GM19455 (cell line): Measurements from ENCODE around the gene PKD1L1.
"Not testable (repeated sequence)": the region's sequence is repeated elsewhere in the genome, so short reads cannot be mapped to it uniquely, and the experiment has no call there.

Experiments
- ATAC-seq: cut with Tn5 transposase; IDR thresholded peaks from one replicate; pipeline ENCODE4 v1.9.1; 2021; ENCODE audit not compliant: unreplicated experiment

The PKD1L1 gene

DNA sequence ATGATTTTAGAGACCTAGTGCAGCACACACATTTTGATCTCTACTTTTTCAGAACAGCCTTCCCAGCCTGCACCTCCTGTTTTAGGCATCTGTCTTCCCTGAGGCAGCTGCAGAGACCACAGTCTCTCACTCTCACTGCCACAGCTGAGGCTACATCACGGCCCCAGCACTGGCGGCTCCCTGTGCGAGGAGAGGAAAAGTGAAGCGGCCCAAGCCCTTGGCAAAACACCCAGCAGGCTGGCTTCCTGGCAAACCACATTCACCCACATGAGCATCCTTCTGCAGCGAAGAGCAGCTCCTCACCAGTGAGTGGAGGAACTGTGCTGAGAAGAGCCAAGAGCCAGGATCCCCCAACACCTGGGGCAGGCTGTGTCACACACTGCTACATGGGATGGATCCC lies 17.2 kb upstream of the PKD1L1 start:
- ATAC-seq: no peak

DNA sequence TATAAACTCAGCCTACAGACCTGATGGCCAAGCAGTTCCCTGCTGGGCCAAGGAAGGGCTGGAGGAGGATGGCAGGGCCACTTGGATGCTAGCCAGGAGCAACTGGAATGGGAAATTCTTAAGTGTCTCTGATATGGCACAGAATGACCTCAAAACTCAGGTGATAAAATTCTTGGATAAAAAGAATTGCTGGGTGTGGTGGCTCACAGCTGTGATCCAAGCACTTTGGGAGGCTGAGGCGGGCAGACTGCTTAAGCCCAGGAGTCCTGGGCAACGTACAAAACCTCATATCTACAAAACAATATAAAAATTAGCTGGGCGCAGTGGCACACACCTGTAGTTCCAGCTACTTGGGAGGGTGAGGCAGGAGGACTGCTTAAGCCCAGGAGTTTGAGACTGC lies 14.0 kb upstream of the PKD1L1 start:
- ATAC-seq: no peak

DNA sequence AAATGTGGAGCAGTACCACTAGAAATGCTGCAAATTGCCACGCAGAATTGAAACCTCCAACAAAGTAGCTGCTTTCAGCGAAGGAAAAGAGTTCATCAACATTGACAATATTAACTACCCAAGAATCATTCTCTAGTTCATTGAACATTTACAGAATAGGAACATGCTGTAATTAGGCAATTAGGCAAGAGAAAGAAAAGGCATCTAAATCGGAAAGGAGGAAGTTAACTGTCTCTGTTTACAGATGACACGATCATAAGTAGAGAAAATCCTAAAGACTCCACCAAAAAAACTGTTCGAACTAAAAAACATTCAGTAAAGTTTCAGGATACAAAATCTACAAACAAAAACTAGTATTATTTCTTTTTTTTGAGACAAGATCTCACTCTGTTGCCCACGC lies 8.9 kb upstream of the PKD1L1 start:
- ATAC-seq: no peak

DNA sequence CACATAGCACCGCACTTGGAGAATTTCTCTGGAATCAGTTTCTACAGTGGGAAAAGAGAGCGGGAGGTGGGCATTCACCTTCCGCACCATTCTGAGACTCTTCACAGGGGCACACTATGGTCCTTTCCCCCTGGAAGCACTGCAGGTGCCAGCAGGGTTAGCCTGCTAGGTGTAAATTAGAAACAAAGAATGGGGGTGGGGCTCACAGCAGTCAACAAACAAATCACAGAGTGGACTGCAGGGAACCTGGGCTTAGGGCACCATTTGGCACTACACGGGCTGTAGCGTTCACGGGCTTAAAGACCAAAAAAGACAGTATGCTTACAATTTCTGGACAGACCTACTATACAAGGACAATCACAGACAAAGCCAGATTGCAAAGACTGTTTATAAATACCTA lies 8.0 kb upstream of the PKD1L1 start:
- no peak for ATAC-seq

DNA sequence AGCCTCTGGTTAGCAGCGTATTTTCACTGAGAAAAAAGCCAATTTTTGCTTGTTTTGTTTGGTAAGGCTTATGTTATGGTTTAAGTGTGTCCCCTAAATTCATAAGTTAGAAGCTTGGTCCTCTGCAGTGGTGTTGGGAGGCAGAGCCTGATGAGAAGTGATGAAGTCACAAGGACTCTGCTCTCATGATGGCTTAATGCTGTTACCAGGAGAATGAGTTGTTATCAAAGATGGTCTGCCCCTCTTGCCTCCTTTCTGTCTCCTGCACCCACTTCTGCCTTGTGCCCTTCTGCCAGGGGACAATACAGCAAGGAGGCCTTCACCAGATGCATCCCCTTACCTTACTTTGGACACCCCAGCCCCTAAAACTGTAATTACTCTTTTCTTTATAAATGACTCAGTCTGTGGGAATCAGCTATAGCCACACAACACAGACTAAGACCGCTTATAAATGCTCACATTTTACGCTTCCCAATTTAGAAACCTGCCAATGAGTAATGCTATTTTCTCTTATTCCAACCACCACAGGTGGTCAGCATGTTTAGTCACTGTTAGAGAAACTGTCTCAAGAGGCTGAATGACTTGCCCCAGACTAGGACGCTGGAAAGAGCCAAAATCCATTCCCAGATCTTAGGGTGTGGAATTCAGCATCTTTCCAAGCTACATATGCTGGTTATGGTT lies 6.1 kb upstream of the PKD1L1 start:
- peak; percentile 26 for ATAC-seq

DNA sequence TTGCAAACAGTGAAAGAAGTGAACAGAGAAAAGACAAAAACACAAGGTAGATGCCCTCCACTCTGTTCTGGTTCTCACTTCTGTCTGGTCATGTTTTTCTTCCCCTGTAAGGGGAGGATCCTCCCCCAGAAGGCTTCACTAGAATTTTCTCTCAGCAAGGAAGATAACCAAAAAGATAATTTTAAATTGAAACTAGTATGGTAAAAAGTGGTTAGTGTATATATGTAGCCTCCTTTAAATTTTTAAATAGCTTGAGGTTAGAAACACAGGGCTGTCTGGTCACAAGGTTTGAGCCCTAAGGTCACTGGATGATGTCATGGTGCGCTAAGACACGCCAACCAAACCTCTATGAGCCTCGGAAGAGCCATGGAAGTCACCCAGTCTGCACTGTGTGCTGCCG lies 5.6 kb upstream of the PKD1L1 start:
- peak; percentile 52 for ATAC-seq

DNA sequence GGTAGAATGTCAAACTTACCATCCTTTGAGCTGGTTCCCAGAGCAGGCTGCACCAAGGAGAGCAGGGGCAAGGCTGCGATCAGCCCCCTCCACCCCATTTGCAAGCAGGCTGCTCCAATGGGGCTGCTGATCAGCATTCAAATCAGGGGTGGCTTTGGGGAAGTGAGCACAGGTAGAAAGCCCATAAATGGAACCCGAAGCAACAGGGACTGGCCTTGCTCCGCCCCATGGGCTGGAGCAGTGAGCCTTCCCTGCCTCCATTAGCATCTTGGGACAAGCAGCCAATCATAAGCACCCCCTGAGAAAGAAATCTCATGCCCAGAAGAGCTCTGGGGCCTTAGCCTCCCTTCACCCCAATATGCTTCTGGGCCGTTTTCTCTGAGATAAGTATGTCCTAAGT lies 4.0 kb upstream of the PKD1L1 start:
- no peak for ATAC-seq

DNA sequence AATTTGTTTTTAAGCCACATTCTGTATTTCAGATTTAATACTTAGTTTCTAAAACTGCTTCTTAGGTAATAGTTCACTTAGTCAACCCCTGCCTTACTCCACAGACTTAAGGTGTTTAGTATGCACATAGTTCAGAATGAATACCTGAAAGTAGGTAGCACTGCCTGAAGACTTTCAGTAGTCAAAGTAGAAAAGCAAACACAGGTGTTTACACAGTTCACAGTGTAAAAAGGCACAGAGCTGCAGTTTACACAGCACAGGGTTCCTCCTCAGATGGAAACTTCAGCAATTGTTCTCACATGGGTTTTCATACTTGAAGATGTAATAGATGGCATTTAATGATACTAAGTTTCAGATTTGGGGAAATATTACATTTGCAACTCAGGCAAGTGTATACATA lies 3.1 kb upstream of the PKD1L1 start:
- ATAC-seq: no peak

DNA sequence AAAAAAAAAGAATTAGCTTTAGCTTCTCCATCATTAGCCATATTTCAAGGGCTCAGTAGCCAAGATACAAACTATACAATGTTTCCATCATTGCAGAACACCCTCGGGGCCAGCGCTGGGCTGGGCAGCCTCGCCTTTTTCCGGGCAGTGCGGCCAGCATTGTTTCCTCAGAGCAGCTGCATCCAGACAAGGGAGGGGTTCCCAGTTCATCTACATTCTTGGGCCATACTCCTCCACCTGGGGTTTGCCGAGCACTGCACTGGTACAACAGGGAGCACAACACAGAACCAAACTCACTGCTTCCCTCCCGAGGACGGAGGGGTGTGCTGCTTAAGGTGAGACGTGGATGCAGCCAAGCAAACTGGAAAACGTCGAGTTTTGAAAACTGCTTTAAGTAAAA lies 2.4 kb upstream of the PKD1L1 start:
- no peak for ATAC-seq

DNA sequence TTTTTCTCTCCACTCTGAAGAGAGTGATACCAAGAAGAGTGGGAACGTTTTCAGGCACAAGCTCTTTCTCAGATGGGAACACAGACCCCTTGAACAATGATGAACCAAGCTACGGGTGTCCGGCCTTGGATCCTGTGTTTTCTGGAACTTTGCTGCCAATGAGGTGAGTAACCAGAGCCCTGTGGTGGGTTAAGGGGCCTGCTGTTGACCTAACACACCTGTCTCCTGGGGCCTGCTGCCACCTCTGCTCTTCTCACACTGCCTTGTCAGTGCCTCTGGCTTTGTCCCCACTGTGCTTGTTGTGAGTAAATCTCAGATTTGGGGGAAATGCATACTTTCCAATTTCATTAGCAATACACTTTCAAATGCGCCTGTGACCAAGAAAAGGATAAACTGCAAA lies 1.4 kb upstream of the PKD1L1 start:
- ATAC-seq: no peak

DNA sequence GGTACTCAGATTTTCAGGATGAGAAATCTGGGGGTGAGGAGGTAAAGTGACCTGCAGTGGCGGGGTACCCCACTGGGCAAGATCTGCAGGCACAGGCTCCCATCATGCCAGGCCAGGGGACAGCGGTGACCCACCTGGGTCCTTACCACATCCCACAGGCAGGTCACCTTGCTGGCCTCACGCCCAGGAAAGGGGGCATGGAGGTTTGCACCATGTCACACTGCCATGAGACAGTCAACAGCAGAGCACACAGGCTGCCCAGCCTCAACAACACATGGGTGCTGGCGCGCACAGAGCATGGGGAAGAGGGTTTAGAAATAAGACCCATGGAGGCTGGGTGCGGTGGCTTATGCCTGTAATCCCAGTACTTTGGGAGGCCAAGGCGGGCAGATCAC lies 914 bp downstream of the PKD1L1 start:
- ATAC-seq: no peak

DNA sequence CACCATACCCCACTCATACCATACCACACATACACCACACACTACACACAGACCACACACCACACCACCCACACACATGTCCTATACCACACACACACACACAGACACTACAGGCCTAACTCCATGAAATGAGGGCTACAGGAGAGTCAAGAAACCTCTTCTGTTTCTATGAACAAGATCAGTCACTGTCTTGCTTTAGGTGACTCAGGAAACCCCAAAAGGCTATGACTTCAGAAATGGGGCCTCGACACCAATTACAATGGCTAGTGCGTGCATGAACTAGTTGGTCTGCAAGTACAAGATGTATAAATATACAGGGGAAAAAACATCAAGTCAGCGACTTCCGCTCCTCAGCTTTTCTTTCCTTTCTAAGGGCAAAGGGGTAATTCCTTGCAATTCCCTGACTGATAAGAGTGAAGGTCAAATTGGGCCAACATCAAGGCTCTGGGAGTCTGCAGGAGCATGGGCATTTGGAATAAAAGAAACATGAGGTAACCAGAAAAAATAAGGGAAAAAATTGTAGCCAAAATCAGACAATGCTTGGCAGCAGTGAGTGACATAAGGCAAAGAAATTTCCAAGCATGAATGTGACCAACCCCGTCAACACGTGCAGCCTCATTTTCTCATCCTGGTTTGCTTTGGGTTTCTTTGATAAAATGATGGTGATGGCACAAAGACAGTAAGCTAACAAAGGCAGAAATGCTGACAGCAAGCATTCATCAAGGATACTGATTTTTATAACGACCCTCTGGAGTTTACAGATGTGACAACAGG lies 1.5 kb downstream of the PKD1L1 start:
- no peak for ATAC-seq

DNA sequence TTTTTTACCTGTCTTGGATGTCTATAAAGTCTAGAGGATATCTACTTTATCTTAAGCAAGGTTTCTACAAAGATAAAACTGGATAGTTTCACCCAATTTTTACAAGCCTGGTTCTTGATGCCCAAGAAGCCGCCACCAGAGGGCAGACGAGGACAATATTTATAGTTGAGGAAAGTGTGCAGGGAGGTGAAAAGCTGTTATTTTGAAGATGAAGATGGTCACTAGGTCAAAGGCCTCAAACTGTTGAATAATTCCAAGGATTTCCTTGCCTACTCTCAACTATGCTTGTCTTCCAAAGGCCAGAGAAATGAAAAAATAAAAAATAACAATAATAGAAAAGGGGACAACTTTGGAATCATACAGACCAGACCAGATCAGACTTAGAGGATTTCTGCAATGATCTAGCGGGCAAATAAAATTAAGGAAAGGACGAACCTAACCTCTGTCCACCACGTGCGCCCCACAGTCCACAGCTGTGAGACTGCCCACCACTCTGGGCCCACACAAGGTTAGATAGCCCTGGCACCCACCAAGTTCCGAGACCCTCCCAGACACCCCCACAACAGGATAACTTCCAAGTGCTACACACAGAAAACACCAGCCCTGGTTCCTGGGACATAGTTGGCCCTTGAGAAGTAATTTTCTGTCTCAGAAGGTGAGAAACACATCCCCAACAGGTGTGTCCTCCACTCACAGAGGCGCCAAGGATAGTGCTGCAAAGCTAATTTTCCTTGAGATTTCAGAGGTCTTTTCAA lies 2.8 kb downstream of the PKD1L1 start:
- ATAC-seq: peak; percentile 58

DNA sequence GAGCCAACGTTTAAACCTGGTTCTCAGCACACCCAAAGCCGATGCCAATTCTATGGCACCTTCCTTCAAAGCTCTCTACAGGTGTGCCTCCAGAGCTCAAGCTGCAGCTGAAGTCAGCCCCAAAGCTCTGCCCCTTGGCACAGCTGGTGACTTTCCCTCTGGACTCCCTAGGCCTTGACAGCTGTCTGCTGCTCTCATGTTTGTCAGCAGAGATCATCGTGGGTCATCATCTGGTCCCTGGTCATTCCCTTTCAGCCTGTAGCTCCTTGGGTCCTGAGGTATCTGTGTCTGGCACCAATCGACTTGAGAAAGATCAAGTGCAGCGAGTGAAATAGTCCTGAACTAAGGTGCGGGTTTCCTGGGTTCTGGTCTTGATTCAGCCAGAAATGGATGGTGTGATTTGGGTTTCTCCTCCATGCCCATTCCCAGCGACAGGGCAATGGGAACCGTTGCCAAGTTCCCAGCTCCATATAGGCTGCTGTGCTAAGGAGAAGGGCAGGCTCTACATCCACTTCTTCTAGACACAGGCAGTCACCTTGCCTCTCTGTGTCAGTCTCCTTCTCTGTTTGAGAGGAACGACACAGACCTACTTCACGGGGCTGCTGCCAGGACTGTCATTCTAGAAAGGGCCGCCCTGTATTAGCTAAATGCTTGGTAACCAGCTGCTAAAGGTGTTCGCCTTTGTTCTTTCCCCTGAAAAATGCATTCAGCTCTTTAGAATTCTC lies 3.6 kb downstream of the PKD1L1 start:
- no peak for ATAC-seq

DNA sequence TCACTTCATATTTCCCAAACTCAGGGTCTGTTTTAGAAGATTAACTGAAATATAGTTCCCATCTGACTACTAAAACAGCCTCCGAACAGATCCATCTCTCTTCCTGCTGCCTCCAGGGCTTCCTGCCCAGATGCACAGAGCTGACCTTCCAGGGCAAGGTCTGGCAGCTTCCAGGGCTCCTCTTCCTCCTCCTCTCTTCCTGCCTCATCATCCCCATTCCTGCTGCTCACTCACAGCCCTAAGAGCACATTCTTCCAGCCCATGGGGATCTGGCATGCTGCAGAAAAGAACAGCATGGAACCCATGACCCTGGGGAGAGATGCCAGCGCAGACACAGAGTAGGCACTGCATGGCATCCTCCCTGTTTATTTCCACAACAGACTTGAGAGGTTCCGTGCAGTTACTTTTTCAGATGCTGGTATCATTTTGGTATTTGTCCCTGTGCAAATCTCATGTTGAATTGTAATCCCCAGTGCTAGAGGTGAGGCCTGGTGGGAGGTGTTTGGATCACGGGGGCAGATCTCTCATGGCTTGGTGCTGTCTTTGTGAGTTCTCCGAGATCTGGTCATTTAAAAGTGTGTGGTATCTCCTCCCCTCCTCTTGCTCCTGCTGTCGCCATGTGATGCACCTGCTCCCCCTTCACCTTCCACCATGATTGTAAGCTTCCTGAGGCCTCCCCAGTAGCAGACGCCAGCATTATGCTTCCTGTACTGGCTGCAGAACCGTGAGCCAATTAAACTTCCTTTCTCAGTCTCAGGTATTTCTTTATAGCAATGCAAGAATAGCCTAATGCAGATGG lies 4.4 kb downstream of the PKD1L1 start:
- no peak for ATAC-seq

DNA sequence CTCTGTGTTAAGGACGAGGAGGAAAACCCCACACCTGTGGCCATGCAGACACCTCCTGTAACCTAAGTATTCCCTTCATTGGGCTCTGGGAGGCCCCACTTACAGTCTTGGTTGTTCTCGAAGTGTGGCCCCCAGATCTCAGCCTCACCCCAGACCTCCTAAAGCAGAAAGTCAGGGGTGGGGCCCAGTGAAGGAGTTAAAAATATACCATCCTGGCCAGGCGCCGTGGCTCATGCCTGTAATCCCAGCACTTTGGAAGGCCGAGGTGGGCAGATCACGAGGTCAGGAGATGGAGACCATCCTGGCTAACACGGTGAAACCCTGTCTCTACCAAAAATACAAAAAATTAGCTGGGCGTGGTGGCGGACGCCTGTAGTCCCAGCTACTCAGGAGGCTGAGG lies 5.6 kb downstream of the PKD1L1 start:
- not testable (repeated sequence) for ATAC-seq

DNA sequence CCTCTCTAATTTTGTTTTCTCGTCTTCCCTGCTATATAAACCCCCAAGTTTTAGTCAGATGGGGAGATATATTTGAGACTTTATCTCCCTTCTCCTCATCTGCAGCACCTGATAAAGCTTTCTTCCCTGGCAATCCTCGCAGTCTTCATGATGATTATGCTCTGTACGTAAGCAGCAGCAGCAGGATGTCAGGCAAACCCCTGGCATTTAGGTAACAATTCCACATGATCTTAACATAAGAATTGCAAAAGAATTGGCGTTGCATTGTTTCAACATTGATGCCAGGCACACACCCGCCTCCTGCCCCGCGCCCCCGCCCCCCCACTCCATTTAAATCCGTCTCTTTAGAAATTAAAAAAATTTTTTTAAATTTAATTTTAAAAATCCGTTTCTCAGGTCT lies 6.1 kb downstream of the PKD1L1 start:
- no peak for ATAC-seq

DNA sequence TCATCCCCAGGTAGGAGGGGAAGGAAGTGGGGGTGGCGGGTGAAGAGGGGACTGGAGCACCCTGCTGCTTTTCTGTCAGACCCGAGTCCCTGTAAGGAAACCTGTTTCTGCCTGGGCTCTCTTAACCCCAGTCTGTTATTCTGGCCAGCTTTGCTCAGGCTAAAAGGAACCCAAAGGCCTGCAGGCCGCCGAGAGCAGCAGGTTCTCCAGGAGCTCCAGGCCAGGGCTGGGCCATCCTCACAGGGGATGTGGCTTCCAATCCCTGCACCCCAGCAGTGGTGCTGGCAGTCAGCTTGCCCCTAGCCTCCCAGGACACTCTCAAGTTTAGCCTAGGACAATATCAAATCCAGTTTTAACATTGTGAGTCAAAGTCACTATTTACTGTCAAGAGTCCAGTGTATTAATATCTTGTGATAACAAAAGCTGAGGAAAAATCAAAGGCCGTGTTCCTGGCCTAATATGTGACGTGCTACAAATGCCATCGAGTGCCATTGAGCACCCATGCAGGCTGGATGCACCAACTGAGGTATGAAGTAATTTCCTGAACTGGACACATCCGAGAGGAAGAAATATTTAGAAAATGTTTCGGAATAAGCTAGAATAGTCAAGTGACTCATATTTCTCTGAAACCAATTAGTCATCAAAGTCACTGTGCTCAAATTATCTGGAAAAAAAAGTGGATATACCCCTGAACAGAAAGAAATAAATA lies 7.0 kb downstream of the PKD1L1 start:
- no peak for ATAC-seq

DNA sequence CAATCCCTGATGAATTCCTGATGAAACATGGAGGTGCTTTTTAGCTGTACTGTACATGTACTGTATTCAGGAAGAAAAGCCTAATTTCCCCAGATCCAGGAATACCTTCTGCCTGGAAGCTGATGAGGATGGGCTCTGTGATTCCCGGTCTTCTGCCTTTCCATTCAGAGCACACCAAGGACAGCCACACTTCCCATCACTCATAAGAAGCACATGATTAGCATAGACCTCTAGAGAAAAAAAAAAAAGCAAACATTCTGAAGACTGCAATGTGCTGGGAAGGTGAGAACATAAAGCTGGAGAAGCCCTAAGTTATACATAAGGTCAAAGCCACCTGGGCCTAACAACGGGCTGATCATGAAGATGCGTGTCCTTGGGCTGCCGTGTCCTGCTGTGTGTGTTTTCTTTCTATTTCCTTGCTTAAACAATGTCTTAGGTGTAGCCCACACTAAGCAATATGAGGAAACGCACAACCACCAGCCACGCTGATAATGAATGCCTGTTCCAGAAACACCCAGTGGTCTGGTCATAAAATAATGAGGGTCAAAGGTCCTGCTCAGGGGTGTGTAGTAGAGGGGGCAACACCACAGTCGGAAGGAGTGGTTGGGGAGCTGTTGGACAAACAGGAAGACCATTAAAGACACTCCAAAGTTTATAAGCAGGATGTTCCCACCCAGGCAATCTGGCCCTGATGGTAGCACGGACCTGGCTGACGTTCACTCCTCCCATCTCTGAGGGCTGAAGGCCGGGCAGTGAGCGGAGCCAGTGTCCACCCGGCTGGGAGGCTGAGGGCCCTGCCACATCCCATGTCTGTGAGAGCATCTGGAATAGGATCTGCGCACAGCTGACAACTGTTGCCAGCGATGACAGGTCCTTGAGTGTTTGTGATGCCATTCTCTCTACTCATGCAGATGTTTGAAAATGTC lies 7.9 kb downstream of the PKD1L1 start:
- ATAC-seq: no peak
